HepG2 (cell line): ENCODE results near the gene MRPS5. TPM values are rescaled to one million over a fixed set of nuclear protein-coding genes. Genes with fewer than 3 reads are reported as not detected.

Experiments
- ETV6 ChIP-seq: sonication (generic); formaldehyde crosslinking; conservative IDR thresholded peaks from 2 replicates; pipeline ENCODE4 v1.4.0; 2020; ENCODE audit warnings: missing genetic modification reagents
- GATAD1 ChIP-seq: IDR thresholded peaks from 2 replicates; pipeline ENCODE4 v1.6.1; 2016; ENCODE audit warnings: missing genetic modification reagents, missing compliant biosample characterization
- GPN1 ChIP-seq: sonication (generic); formaldehyde crosslinking; IDR thresholded peaks from 2 replicates; pipeline ENCODE4 v1.5.1; 2020; ENCODE audit warnings: missing genetic modification reagents, borderline replicate concordance
- KAT7 ChIP-seq: IDR thresholded peaks from 2 replicates; pipeline ENCODE4 v1.6.1; 2018; ENCODE audit warnings: borderline replicate concordance, missing compliant biosample characterization
- MIXL1 ChIP-seq: IDR thresholded peaks from 2 replicates; pipeline ENCODE4 v1.6.1; 2016
- MTA3 ChIP-seq: sonication (generic); formaldehyde crosslinking; IDR thresholded peaks from 2 replicates; pipeline ENCODE4 v1.4.0; 2020; ENCODE audit warnings: missing genetic modification reagents
- NFE2 ChIP-seq: sonication (generic); formaldehyde crosslinking; IDR thresholded peaks from 2 replicates; pipeline ENCODE4 v1.4.0; 2020; ENCODE audit warnings: missing genetic modification reagents
- NFIC ChIP-seq: IDR thresholded peaks from 2 replicates; pipeline ENCODE4 v1.6.1; 2012; ENCODE audit warnings: mild to moderate bottlenecking, low read length, inconsistent platforms
- PHF21A ChIP-seq: sonication (generic); formaldehyde crosslinking; IDR thresholded peaks from 2 replicates; pipeline ENCODE4 v1.5.0; 2020; ENCODE audit warnings: mild to moderate bottlenecking, missing genetic modification reagents
- PTBP1 ChIP-seq: fragments of 200-400 bp; formaldehyde crosslinking; IDR thresholded peaks from 2 replicates; pipeline ENCODE4 v1.6.1; 2018; ENCODE audit warnings: low read length, low read depth; ENCODE audit not compliant: poor library complexity, severe bottlenecking
- RBM39 ChIP-seq: fragments of 200-400 bp; formaldehyde crosslinking; IDR thresholded peaks from one replicate; pipeline ENCODE4 v1.6.1; 2018; ENCODE audit warnings: antibody characterized with exemption, mild to moderate bottlenecking, low read depth, low read length; ENCODE audit not compliant: poor library complexity, severe bottlenecking
- RXRA ChIP-seq: sonication (generic); formaldehyde crosslinking; IDR thresholded peaks from 2 replicates; pipeline ENCODE4 v1.5.1; 2020; ENCODE audit warnings: missing genetic modification reagents
- SAFB2 ChIP-seq: sonication (generic); formaldehyde crosslinking; IDR thresholded peaks from 2 replicates; pipeline ENCODE4 v1.5.1; 2020; ENCODE audit warnings: missing genetic modification reagents, low read depth, mild to moderate bottlenecking, borderline replicate concordance
- SMARCC2 ChIP-seq: fragments of 450-650 bp; IDR thresholded peaks from 2 replicates; pipeline ENCODE4 v1.6.1; 2017; ENCODE audit warnings: antibody characterized with exemption, mild to moderate bottlenecking
- SMARCE1 ChIP-seq: fragments of 450-650 bp; IDR thresholded peaks from 2 replicates; pipeline ENCODE4 v1.6.1; 2017; ENCODE audit warnings: borderline replicate concordance
- SRSF1 ChIP-seq: fragments of 200-400 bp; formaldehyde crosslinking; optimal IDR thresholded peaks from 2 replicates; pipeline ENCODE3; 2017; ENCODE audit warnings: mild to moderate bottlenecking, low read depth, low read length, moderate library complexity
- TAF1 ChIP-seq: sonication (generic); formaldehyde crosslinking; IDR thresholded peaks from 2 replicates; pipeline ENCODE4 v1.4.0; 2020; ENCODE audit warnings: missing genetic modification reagents
- TARDBP ChIP-seq: sonication (generic); formaldehyde crosslinking; IDR thresholded peaks from 2 replicates; pipeline ENCODE4 v1.8.0; 2022; ENCODE audit warnings: mild to moderate bottlenecking, missing genetic modification reagents
- XRCC5 ChIP-seq: fragments of 200-400 bp; formaldehyde crosslinking; optimal IDR thresholded peaks from 2 replicates; pipeline ENCODE3; 2017; ENCODE audit warnings: mild to moderate bottlenecking, low read length
- ZBTB39 ChIP-seq: sonication (generic); formaldehyde crosslinking; IDR thresholded peaks from 2 replicates; pipeline ENCODE4 v1.5.0; 2020; ENCODE audit warnings: missing genetic modification reagents
- ZFP82 ChIP-seq: sonication (generic); formaldehyde crosslinking; IDR thresholded peaks from 2 replicates; pipeline ENCODE4 v1.5.1; 2020; ENCODE audit warnings: mild to moderate bottlenecking, missing genetic modification reagents, borderline replicate concordance
- ZNF260 ChIP-seq: sonication (generic); formaldehyde crosslinking; IDR thresholded peaks from 2 replicates; pipeline ENCODE4 v1.4.0; 2020; ENCODE audit warnings: missing genetic modification reagents, low read depth, mild to moderate bottlenecking, borderline replicate concordance
- ZNF563 ChIP-seq: sonication (generic); formaldehyde crosslinking; IDR thresholded peaks from 2 replicates; pipeline ENCODE4 v1.8.0; 2022; ENCODE audit warnings: mild to moderate bottlenecking, moderate library complexity, missing genetic modification reagents
- ZNF644 ChIP-seq: IDR thresholded peaks from 2 replicates; pipeline ENCODE4 v1.6.1; 2016; ENCODE audit warnings: low read depth
- polyA plus RNA-seq, 8 experiments: library from polyadenylated mRNA; depleted of rRNA in 3 of 8; stranded (reverse) in 7 of 8; unstranded in 1 of 8; fragments of >200 nt; fragmentation: Illumina TruSeq in 4 of 8; extraction: Trizol in 4 of 8; gene quantifications; 2 replicates each; pipeline versions ENCODE4 v1.2.1 to v1.2.3, GENCODE V29; 2011 to 2016; ENCODE audit warnings: low read depth in 4 of 8, missing spikeins in 1 of 8, mixed read lengths in 1 of 8; ENCODE audit not compliant: insufficient read depth in 1 of 8
- total RNA-seq, 5 experiments: library from RNA; depleted of rRNA; stranded (reverse); fragments of >200 nt; fragmentation: Illumina TruSeq; extraction: Trizol; gene quantifications; 2 replicates each; pipeline ENCODE4 v1.2.3, GENCODE V29; 2016; ENCODE audit warnings: low read depth in 1 of 5
- TF ChIP-seq, protein P1 (sequence below): sonication (generic); formaldehyde crosslinking; IDR thresholded peaks from 2 replicates; pipeline ENCODE4 v1.5.0; 2020; ENCODE audit warnings: mild to moderate bottlenecking, missing genetic modification reagents
- TF ChIP-seq, protein P2 (sequence below): sonication (generic); formaldehyde crosslinking; IDR thresholded peaks from 2 replicates; pipeline ENCODE4 v1.5.1; 2020; ENCODE audit warnings: mild to moderate bottlenecking, missing genetic modification reagents, borderline replicate concordance

MRPS5 gene
- total and polyA plus RNA-seq, 2 of the 13 experiments (the other 11 are each of a cell fraction or from before 2014, with no cell fraction given): 98.8 to 134 TPM

GRCh38 chr2:95076705-95077529, 44.7 kb downstream of the MRPS5 start (continued):
- TF ChIP-seq NFE2 (CRISPR knock-in tag) (no peak), NFIC (no peak), ZFP82 (CRISPR knock-in tag) (no peak), SMARCE1 (no peak), ZNF260 (CRISPR knock-in tag) (no peak), SAFB2 (peak; percentile 75), ZNF644 (CRISPR knock-in tag) (peak; percentile 32; the same call in 1 of the 2 replicates), MIXL1 (CRISPR knock-in tag) (no peak), MTA3 (CRISPR knock-in tag) (no peak), ZBTB39 (CRISPR knock-in tag) (peak; percentile 24; the same call in 1 of the 2 replicates), PHF21A (CRISPR knock-in tag) (peak; percentile 24; the same call in 1 of the 2 replicates), XRCC5 (peak; percentile 98), GATAD1 (CRISPR knock-in tag) (peak; percentile 39; the same call in 1 of the 2 replicates), RBM39 (peak; percentile 75), PTBP1 (no peak), KAT7 (CRISPR knock-in tag) (0 out of 2 replicates have a peak, but pooled peaks have one; percentile 24), GPN1 (CRISPR knock-in tag) (no peak), SMARCC2 (no peak), TARDBP (CRISPR knock-in tag) (0 out of 2 replicates have a peak, but pooled peaks have one; percentile 43), ZNF563 (CRISPR knock-in tag) (peak; percentile 31; the same call in 1 of the 2 replicates), SRSF1 (peak; percentile 88), RXRA (CRISPR knock-in tag) (peak; percentile 51; the same call in 1 of the 2 replicates), ETV6 (CRISPR knock-in tag) (no peak), TAF1 (CRISPR knock-in tag) (no peak)
- TF ChIP-seq, protein P1, sequence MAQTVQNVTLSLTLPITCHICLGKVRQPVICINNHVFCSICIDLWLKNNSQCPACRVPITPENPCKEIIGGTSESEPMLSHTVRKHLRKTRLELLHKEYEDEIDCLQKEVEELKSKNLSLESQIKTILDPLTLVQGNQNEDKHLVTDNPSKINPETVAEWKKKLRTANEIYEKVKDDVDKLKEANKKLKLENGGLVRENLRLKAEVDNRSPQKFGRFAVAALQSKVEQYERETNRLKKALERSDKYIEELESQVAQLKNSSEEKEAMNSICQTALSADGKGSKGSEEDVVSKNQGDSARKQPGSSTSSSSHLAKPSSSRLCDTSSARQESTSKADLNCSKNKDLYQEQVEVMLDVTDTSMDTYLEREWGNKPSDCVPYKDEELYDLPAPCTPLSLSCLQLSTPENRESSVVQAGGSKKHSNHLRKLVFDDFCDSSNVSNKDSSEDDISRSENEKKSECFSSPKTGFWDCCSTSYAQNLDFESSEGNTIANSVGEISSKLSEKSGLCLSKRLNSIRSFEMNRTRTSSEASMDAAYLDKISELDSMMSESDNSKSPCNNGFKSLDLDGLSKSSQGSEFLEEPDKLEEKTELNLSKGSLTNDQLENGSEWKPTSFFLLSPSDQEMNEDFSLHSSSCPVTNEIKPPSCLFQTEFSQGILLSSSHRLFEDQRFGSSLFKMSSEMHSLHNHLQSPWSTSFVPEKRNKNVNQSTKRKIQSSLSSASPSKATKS (CRISPR knock-in tag): no peak
- TF ChIP-seq, protein P2, sequence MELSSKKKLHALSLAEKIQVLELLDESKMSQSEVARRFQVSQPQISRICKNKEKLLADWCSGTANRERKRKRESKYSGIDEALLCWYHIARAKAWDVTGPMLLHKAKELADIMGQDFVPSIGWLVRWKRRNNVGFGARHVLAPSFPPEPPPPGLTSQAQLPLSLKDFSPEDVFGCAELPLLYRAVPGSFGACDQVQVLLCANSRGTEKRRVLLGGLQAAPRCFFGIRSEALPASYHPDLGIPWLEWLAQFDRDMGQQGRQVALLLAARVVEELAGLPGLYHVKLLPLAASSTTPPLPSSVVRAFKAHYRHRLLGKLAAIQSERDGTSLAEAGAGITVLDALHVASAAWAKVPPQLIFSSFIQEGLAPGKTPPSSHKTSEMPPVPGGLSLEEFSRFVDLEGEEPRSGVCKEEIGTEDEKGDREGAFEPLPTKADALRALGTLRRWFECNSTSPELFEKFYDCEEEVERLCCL (CRISPR knock-in tag): no peak
